Keratinocyte (primary cell): Measurements from ENCODE around the gene RHBDD3. TPM values are rescaled to one million over a fixed set of nuclear protein-coding genes. Genes with fewer than 3 reads are reported as not detected.

Source experiments
- DNase-seq: peaks from one replicate; pipeline ENCODE4 v3.0.0-alpha.2; 2011; ENCODE audit warnings: low read depth, missing footprints, low spot score
- FAIRE-seq: peaks from 2 replicates; lab custom pipeline; 2011; peaks lifted over from hg19 to GRCh38; lab: Jason Lieb, UNC
- H2AFZ ChIP-seq: 2 replicates; pipeline ENCODE4 v1.6.0; 2012; ENCODE audit warnings: low read length, control low read depth, inconsistent platforms; ENCODE audit not compliant: control insufficient read depth
- H3K27ac ChIP-seq: 2 replicates; pipeline ENCODE4 v1.5.1; 2011; ENCODE audit warnings: low read length; ENCODE audit not compliant: control insufficient read depth, insufficient read depth
- H3K27me3 ChIP-seq: 3 replicates; pipeline ENCODE4 v1.6.0; 2011; ENCODE audit warnings: low read length; ENCODE audit not compliant: control insufficient read depth, insufficient read depth; ENCODE audit errors: extremely low read depth
- H3K36me3 ChIP-seq, 2 experiments: 2 replicates in 1 of 2; 3 replicates in 1 of 2; pipeline ENCODE4 v1.5.1; 2011; ENCODE audit warnings: low read length in 2 of 2, mild to moderate bottlenecking in 1 of 2; ENCODE audit not compliant: control insufficient read depth in 2 of 2, insufficient read depth in 2 of 2; ENCODE audit errors: extremely low read depth in 1 of 2
- H3K4me1 ChIP-seq: 3 replicates; pipeline ENCODE4 v1.5.1; 2011; ENCODE audit warnings: low read length; ENCODE audit not compliant: control insufficient read depth, insufficient read depth; ENCODE audit errors: extremely low read depth
- H3K4me2 ChIP-seq: 3 replicates; pipeline ENCODE4 v1.6.0; 2011; ENCODE audit warnings: low read depth, low read length; ENCODE audit not compliant: control insufficient read depth, insufficient read depth; ENCODE audit errors: extremely low read depth
- H3K4me3 ChIP-seq, 3 experiments: fragments of 200-600 bp in 1 of 3; sonication (generic) in 1 of 3; 2 replicates in 2 of 3; 3 replicates in 1 of 3; pipeline ENCODE4 v1.5.1; 2011 to 2016; ENCODE audit warnings: low read length in 3 of 3, mild to moderate bottlenecking in 3 of 3, control low read depth in 2 of 3, inconsistent platforms in 1 of 3, low read depth in 1 of 3, mixed read lengths in 1 of 3, mixed run types in 1 of 3, moderate library complexity in 1 of 3; ENCODE audit not compliant: control insufficient read depth in 2 of 3, insufficient read depth in 2 of 3; ENCODE audit errors: extremely low read depth in 1 of 3
- H3K79me2 ChIP-seq: 2 replicates; pipeline ENCODE4 v1.6.0; 2012; ENCODE audit warnings: low read length; ENCODE audit not compliant: control insufficient read depth, insufficient read depth
- H3K9ac ChIP-seq: 3 replicates; pipeline ENCODE4 v1.6.0; 2011; ENCODE audit warnings: low read length; ENCODE audit not compliant: control insufficient read depth, insufficient read depth; ENCODE audit errors: extremely low read depth
- H3K9me1 ChIP-seq: 3 replicates; pipeline ENCODE4 v1.6.0; 2011; ENCODE audit warnings: low read length; ENCODE audit not compliant: control insufficient read depth, insufficient read depth; ENCODE audit errors: extremely low read depth
- H3K9me3 ChIP-seq: 2 replicates; pipeline ENCODE4 v1.5.1; 2012; ENCODE audit warnings: low read depth, low read length; ENCODE audit not compliant: control insufficient read depth
- H4K20me1 ChIP-seq: 3 replicates; pipeline ENCODE4 v1.6.0; 2011; ENCODE audit warnings: low read length; ENCODE audit not compliant: control insufficient read depth, insufficient read depth; ENCODE audit errors: extremely low read depth
- EZH2 ChIP-seq: IDR thresholded peaks from one replicate; pipeline ENCODE4 v1.6.1; 2012; ENCODE audit warnings: inconsistent platforms, mild to moderate bottlenecking, low read length, moderate library complexity
- dilution Hi-C: fragments of 300-500 bp; cut with MboI; formaldehyde crosslinking; loops from one replicate; pipeline ENCODE4 v1.7.0; 2020; ENCODE audit warnings: low sequenced_read_pairs; ENCODE audit not compliant: extremely low pct_ligation_motif_present
- polyA plus RNA-seq, 5 experiments: library from polyadenylated mRNA; depleted of rRNA in 3 of 5; stranded (reverse) in 3 of 5; stranded (forward) in 1 of 5; unstranded in 1 of 5; fragments of >200 nt; gene quantifications; 1 replicate in 1 of 5; 2 replicates in 3 of 5; 3 replicates in 1 of 5; pipeline versions ENCODE4 v1.2.1 to v1.2.3, GENCODE V29; 2011 to 2012; ENCODE audit warnings: missing spikeins in 2 of 5, low read depth in 1 of 5, low replicate concordance in 1 of 5
- TF ChIP-seq, protein P1 (sequence below), 3 experiments: IDR thresholded peaks in 1 of 3; conservative IDR thresholded peaks in 1 of 3; optimal IDR thresholded peaks in 1 of 3; 2 replicates in 2 of 3; 3 replicates in 1 of 3; pipeline versions ENCODE3 to v1.5.1; 2011; ENCODE audit warnings: low read length in 3 of 3, mild to moderate bottlenecking in 3 of 3, moderate library complexity in 2 of 3, control low read depth in 1 of 3, inconsistent platforms in 1 of 3; ENCODE audit not compliant: insufficient read depth in 2 of 3; ENCODE audit errors: extremely low read depth in 1 of 3

Gene RHBDD3
- polyA plus RNA-seq, 1 donor (not counting 4 experiments of a cell fraction or from before 2014, with no cell fraction given) = 10.3 TPM

DNA sequence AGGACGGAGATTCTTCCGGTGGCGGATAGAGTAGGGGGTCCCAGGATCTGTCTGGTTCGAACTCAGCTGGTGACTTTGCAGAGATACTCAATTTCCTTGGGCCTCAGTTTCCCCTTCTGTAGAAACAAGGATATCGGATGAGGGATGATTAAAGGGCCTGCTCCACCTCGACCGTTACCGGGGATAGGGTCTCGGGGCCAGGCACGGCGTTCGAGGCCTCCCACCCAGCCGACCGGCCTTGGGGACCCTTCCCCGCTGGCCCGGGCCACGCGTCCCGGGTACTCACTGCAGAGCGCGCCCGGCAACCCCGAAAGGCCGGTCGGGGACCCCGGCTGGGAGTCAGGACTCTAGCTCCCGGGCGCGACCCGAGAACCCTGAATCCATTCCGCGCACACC is 321 bp downstream of the RHBDD3 start:
- H3K27me3 ChIP-seq = no peaks in the 10 kb centered on the region
- no peaks in the 10 kb centered on the region for H3K9me1 ChIP-seq
- peaks cover 23% of the 10 kb centered on the region for H3K4me1 ChIP-seq
- H3K79me2 ChIP-seq = peaks cover 60% of the 10 kb centered on the region
- H2AFZ ChIP-seq = peak overlapping the region; percentile 35
- DNase-seq (no peak), FAIRE-seq (no peak)
- H3K4me2 ChIP-seq = peak overlapping the region; percentile 97
- no peaks in the 10 kb centered on the region for H3K9me3 ChIP-seq
- H3K27ac ChIP-seq = peak overlapping the region; percentile 100
- peak overlapping the region; percentile 82 to 92 (median 89) for H3K4me3 ChIP-seq
- TF ChIP-seq, protein P1, sequence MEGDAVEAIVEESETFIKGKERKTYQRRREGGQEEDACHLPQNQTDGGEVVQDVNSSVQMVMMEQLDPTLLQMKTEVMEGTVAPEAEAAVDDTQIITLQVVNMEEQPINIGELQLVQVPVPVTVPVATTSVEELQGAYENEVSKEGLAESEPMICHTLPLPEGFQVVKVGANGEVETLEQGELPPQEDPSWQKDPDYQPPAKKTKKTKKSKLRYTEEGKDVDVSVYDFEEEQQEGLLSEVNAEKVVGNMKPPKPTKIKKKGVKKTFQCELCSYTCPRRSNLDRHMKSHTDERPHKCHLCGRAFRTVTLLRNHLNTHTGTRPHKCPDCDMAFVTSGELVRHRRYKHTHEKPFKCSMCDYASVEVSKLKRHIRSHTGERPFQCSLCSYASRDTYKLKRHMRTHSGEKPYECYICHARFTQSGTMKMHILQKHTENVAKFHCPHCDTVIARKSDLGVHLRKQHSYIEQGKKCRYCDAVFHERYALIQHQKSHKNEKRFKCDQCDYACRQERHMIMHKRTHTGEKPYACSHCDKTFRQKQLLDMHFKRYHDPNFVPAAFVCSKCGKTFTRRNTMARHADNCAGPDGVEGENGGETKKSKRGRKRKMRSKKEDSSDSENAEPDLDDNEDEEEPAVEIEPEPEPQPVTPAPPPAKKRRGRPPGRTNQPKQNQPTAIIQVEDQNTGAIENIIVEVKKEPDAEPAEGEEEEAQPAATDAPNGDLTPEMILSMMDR (optimal IDR thresholded peaks at IDR 0.05 in 1 of 3, IDR thresholded peaks at IDR 0.05 in 1 of 3, conservative IDR thresholded peaks at IDR 0.05 in 1 of 3; ENCODE audit: extremely low read depth in 1 of 3, insufficient read depth in 2 of 3, low read length in 3 of 3) = no peak
- no peak for TF ChIP-seq EZH2
- peak overlapping the region; percentile 100 for H3K9ac ChIP-seq
- H4K20me1 ChIP-seq = peaks cover 32% of the 10 kb centered on the region
- H3K36me3 ChIP-seq = peaks cover 12 to 22% of the 10 kb centered on the region in 2 experiments
- dilution Hi-C loops = no loop called here

DNA sequence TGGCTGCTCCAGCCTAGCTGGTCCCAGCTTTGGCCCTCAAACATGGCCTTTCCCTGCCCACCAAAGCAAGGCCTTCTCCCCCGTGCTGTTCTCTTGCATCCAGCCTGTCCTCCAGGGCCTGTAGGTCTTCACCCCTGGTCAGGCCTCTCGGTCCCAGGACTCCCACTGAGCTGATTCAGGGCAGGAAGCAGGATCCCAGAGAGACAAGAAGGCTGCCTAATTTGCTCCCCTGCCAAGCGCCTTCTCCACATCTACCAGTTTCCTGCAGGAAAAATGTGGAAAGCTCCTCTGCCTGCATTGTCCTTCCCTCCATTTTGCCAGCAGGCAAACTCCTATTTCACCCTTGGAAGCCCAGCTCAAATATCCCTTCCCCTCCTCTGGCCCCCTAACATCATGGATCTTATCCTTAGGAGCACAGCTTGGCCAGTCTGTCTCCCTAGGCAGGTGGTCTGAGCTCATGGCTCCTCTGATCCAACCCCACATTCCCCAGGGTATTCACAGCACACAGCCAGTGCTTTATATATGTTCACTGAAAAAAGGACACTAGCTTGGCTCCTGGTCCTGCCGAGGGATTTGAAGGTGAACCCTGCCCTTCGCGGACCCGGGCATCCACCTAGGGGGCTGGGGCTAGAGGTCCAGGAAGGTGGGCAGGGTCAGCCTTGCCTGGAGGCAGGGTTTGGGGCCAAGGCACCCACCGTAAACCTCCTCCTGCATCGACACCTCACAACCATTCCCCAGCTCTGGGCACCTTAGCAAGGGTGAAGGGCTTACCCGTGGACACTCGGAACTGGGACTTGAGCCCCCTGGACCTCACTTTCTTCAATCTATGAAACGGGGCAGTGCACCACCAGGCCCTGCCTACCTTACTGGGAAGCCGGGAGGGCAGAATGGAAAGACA is 968 bp downstream of the RHBDD3 start:
- Histone ChIP-seq H2AFZ (peak overlapping the region; percentile 35), H3K4me3 (peak overlapping the region; percentile 82 to 92 (median 89)), H3K9me1 (no peaks in the 10 kb centered on the region), H4K20me1 (peaks cover 26% of the 10 kb centered on the region), H3K36me3 (peaks cover 12 to 22% of the 10 kb centered on the region in 2 experiments), H3K4me1 (peaks cover 23% of the 10 kb centered on the region), H3K9me3 (no peaks in the 10 kb centered on the region), H3K27me3 (no peaks in the 10 kb centered on the region), H3K27ac (peak overlapping the region; percentile 100), H3K79me2 (peaks cover 54% of the 10 kb centered on the region), H3K4me2 (peak overlapping the region; percentile 97), H3K9ac (peak overlapping the region; percentile 100)
- FAIRE-seq = no peak
- DNase-seq = no peak
- dilution Hi-C loops = no loop called here
- no peak for TF ChIP-seq EZH2
- TF ChIP-seq, protein P1 (optimal IDR thresholded peaks at IDR 0.05 in 1 of 3, IDR thresholded peaks at IDR 0.05 in 1 of 3, conservative IDR thresholded peaks at IDR 0.05 in 1 of 3; ENCODE audit: extremely low read depth in 1 of 3, insufficient read depth in 2 of 3, low read length in 3 of 3) = no peak
